ENCODE data around the gene EIF3K. TPM values are rescaled to one million over a fixed set of nuclear protein-coding genes. Genes with fewer than 3 reads are reported as not detected.

EIF3K gene
- total and polyA plus RNA-seq, 2 of the 13 experiments (the other 11 are each of a cell fraction or from before 2014, with no cell fraction given), result 179 to 258 TPM

GRCh38 chr19:38649305-38650171 is 30.6 kb downstream of the EIF3K start (continued):
- TF ChIP-seq, protein P1, sequence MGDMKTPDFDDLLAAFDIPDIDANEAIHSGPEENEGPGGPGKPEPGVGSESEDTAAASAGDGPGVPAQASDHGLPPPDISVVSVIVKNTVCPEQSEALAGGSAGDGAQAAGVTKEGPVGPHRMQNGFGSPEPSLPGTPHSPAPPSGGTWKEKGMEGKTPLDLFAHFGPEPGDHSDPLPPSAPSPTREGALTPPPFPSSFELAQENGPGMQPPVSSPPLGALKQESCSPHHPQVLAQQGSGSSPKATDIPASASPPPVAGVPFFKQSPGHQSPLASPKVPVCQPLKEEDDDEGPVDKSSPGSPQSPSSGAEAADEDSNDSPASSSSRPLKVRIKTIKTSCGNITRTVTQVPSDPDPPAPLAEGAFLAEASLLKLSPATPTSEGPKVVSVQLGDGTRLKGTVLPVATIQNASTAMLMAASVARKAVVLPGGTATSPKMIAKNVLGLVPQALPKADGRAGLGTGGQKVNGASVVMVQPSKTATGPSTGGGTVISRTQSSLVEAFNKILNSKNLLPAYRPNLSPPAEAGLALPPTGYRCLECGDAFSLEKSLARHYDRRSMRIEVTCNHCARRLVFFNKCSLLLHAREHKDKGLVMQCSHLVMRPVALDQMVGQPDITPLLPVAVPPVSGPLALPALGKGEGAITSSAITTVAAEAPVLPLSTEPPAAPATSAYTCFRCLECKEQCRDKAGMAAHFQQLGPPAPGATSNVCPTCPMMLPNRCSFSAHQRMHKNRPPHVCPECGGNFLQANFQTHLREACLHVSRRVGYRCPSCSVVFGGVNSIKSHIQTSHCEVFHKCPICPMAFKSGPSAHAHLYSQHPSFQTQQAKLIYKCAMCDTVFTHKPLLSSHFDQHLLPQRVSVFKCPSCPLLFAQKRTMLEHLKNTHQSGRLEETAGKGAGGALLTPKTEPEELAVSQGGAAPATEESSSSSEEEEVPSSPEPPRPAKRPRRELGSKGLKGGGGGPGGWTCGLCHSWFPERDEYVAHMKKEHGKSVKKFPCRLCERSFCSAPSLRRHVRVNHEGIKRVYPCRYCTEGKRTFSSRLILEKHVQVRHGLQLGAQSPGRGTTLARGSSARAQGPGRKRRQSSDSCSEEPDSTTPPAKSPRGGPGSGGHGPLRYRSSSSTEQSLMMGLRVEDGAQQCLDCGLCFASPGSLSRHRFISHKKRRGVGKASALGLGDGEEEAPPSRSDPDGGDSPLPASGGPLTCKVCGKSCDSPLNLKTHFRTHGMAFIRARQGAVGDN (CRISPR knock-in tag; IDR thresholded peaks at IDR 0.05), result peak; percentile 77
- TF ChIP-seq STAT5B (CRISPR knock-in tag; IDR thresholded peaks at IDR 0.05) (no peak), ZNF264 (CRISPR knock-in tag; IDR thresholded peaks at IDR 0.05) (peak; percentile 59), ZNF569 (CRISPR knock-in tag; IDR thresholded peaks at IDR 0.05; ENCODE audit: borderline replicate concordance) (no peak), MEIS1 (CRISPR knock-in tag; IDR thresholded peaks at IDR 0.05; ENCODE audit: borderline replicate concordance) (0 out of 2 replicates have a peak, but pooled peaks have one; percentile 24), CENPT (CRISPR knock-in tag; IDR thresholded peaks at IDR 0.05; ENCODE audit: low read depth) (no peak), ISL2 (CRISPR knock-in tag; IDR thresholded peaks at IDR 0.05) (peak; percentile 36), ZNF619 (CRISPR knock-in tag; IDR thresholded peaks at IDR 0.05) (no peak; the same call in 1 of the 2 replicates), BCL6 (CRISPR knock-in tag; IDR thresholded peaks at IDR 0.05) (peak; percentile 87), GTF3A (CRISPR knock-in tag; conservative IDR thresholded peaks at IDR 0.05) (0 out of 2 replicates have a peak, but pooled peaks have one; percentile 47), ZNF841 (CRISPR knock-in tag; IDR thresholded peaks at IDR 0.05; ENCODE audit: borderline replicate concordance) (no peak), CCDC6 (CRISPR knock-in tag; IDR thresholded peaks at IDR 0.05) (no peak), ZNF329 (CRISPR knock-in tag; IDR thresholded peaks at IDR 0.05; ENCODE audit: low read depth) (no peak), PATZ1 (CRISPR knock-in tag; IDR thresholded peaks at IDR 0.05) (peak; percentile 74), HIVEP1 (CRISPR knock-in tag; IDR thresholded peaks at IDR 0.05) (peak; percentile 43; the same call in 1 of the 2 replicates), ZSCAN31 (CRISPR knock-in tag; IDR thresholded peaks at IDR 0.05; ENCODE audit: low read depth) (no peak), RAD51 (IDR thresholded peaks at IDR 0.05; ENCODE audit: borderline replicate concordance) (no peak), SETDB1 (CRISPR knock-in tag; IDR thresholded peaks at IDR 0.05; ENCODE audit: borderline replicate concordance) (no peak), HMG20B (CRISPR knock-in tag; conservative IDR thresholded peaks at IDR 0.05) (peak; percentile 75)
- TF ChIP-seq, protein P2, sequence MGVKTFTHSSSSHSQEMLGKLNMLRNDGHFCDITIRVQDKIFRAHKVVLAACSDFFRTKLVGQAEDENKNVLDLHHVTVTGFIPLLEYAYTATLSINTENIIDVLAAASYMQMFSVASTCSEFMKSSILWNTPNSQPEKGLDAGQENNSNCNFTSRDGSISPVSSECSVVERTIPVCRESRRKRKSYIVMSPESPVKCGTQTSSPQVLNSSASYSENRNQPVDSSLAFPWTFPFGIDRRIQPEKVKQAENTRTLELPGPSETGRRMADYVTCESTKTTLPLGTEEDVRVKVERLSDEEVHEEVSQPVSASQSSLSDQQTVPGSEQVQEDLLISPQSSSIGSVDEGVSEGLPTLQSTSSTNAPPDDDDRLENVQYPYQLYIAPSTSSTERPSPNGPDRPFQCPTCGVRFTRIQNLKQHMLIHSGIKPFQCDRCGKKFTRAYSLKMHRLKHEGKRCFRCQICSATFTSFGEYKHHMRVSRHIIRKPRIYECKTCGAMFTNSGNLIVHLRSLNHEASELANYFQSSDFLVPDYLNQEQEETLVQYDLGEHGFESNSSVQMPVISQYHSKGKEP (CRISPR knock-in tag; IDR thresholded peaks at IDR 0.05), result 0 out of 2 replicates have a peak, but pooled peaks have one; percentile 14
- TF ChIP-seq, protein P3, sequence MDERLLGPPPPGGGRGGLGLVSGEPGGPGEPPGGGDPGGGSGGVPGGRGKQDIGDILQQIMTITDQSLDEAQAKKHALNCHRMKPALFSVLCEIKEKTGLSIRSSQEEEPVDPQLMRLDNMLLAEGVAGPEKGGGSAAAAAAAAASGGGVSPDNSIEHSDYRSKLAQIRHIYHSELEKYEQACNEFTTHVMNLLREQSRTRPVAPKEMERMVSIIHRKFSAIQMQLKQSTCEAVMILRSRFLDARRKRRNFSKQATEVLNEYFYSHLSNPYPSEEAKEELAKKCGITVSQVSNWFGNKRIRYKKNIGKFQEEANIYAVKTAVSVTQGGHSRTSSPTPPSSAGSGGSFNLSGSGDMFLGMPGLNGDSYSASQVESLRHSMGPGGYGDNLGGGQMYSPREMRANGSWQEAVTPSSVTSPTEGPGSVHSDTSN (CRISPR knock-in tag; IDR thresholded peaks at IDR 0.05), result no peak

Measured in HepG2 (cell line).